ENCODE data around the gene HTATIP2.

Gene HTATIP2

GRCh38 chr11:20351751-20352262 is 11.7 kb upstream of the HTATIP2 start:
- no peak overlapping the region for H3K27ac ChIP-seq (ENCODE audit: low read length, poor library complexity, severe bottlenecking)
- no peak overlapping the region for H3K4ac ChIP-seq (ENCODE audit: low read depth in 1 of 2, low read length in 2 of 2)
- no peak overlapping the region for H4K91ac ChIP-seq (ENCODE audit: low read length)
- no peak overlapping the region for H3K14ac ChIP-seq (ENCODE audit: low read length in 2 of 2)
- H3K4me1 ChIP-seq (ENCODE audit: control insufficient read depth, insufficient read depth, low read depth, low read length) = no peaks in the 10 kb centered on the region
- H3K79me1 ChIP-seq (replicated peaks; ENCODE audit: low read length, poor library complexity, severe bottlenecking) = no peaks in the 10 kb centered on the region
- peaks cover 8 to 30% of the 10 kb centered on the region in 2 experiments for H3K27me3 ChIP-seq (ENCODE audit: control insufficient read depth in 1 of 2, insufficient read depth in 1 of 2, low read length in 2 of 2)
- WGBS = 73% methylated on average over 2 of the region's 2 CpGs
- no peak overlapping the region for H3K4me2 ChIP-seq (ENCODE audit: low read length, poor library complexity, severe bottlenecking)
- H2AK5ac ChIP-seq (ENCODE audit: low read length, severe bottlenecking) = no peak overlapping the region
- DNase-seq = no peak
- H3K9ac ChIP-seq (ENCODE audit: low read length) = no peak overlapping the region
- no peak overlapping the region for H2BK12ac ChIP-seq (ENCODE audit: low read length in 2 of 2)
- no peaks in the 10 kb centered on the region for H3K9me3 ChIP-seq (ENCODE audit: control insufficient read depth, low read length)
- no peak overlapping the region for H3K23ac ChIP-seq (ENCODE audit: low read length in 2 of 2)
- H2AFZ ChIP-seq (ENCODE audit: low read depth, low read length) = no peak overlapping the region
- H3K4me3 ChIP-seq (ENCODE audit: insufficient read depth in 1 of 2, low read depth in 1 of 2, low read length in 2 of 2) = no peak overlapping the region
- no peak overlapping the region for H4K8ac ChIP-seq (ENCODE audit: low read length)
- no peak overlapping the region for H3K18ac ChIP-seq (ENCODE audit: low read depth in 1 of 2, low read length in 2 of 2)
- H2BK15ac ChIP-seq (ENCODE audit: low read depth, poor library complexity, severe bottlenecking) = no peak overlapping the region
- H2BK5ac ChIP-seq (ENCODE audit: low read depth, low read length, poor library complexity, severe bottlenecking) = no peak overlapping the region
- H2BK120ac ChIP-seq (ENCODE audit: low read depth, low read length) = no peak overlapping the region
- H3K36me3 ChIP-seq (ENCODE audit: control insufficient read depth in 1 of 2, insufficient read depth in 2 of 2, low read depth in 1 of 2, low read length in 2 of 2) = no peaks in the 10 kb centered on the region

DNA sequence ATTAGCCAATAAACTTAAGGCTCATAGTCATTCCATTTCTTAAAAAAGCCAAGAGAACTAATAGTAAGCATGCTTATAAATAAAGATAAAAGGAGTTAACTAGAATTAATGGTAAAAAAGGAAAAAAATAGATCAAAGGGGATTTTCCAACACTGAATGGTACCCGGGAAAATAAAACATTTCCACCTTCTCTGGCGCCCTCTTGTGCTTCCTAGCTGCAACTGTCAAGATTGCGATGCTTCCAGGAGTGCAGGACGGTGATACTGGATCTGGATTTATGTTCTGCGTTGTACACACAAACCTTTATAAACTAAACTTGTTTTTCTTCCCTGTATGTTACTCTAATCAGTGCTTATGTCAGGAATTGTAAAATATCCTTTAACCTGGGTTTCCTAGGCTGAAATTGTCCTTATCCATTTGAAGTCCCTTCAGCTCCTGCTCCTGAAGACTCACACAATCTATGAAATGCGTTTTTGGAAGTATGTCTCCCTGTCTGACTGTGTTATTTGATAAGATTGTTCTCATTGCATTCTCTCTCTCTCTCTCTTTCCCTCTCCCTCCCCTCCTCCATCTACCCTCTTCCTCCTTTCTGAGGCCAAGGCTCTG is 9.6 kb upstream of the HTATIP2 start:
- WGBS = 0% methylated on average over 4 of the region's 6 CpGs
- Histone ChIP-seq H3K36me3 (ENCODE audit: control insufficient read depth in 1 of 2, insufficient read depth in 2 of 2, low read depth in 1 of 2, low read length in 2 of 2) (no peaks in the 10 kb centered on the region), H3K4ac (ENCODE audit: low read depth in 1 of 2, low read length in 2 of 2) (no peak overlapping the region), H3K4me2 (ENCODE audit: low read length, poor library complexity, severe bottlenecking) (no peak overlapping the region), H4K91ac (ENCODE audit: low read length) (no peak overlapping the region), H2AFZ (ENCODE audit: low read depth, low read length) (no peak overlapping the region), H2BK15ac (ENCODE audit: low read depth, poor library complexity, severe bottlenecking) (no peak overlapping the region), H3K79me1 (replicated peaks; ENCODE audit: low read length, poor library complexity, severe bottlenecking) (no peaks in the 10 kb centered on the region), H3K14ac (ENCODE audit: low read length in 2 of 2) (no peak overlapping the region), H3K9me3 (ENCODE audit: control insufficient read depth, low read length) (no peaks in the 10 kb centered on the region), H3K18ac (ENCODE audit: low read depth in 1 of 2, low read length in 2 of 2) (no peak overlapping the region), H3K27me3 (ENCODE audit: control insufficient read depth in 1 of 2, insufficient read depth in 1 of 2, low read length in 2 of 2) (peaks cover 8 to 18% of the 10 kb centered on the region in 2 experiments), H2BK120ac (ENCODE audit: low read depth, low read length) (no peak overlapping the region), H3K9ac (ENCODE audit: low read length) (no peak overlapping the region), H2AK5ac (ENCODE audit: low read length, severe bottlenecking) (no peak overlapping the region), H3K4me1 (ENCODE audit: control insufficient read depth, insufficient read depth, low read depth, low read length) (no peaks in the 10 kb centered on the region), H3K27ac (ENCODE audit: low read length, poor library complexity, severe bottlenecking) (no peak overlapping the region), H2BK12ac (ENCODE audit: low read length in 2 of 2) (no peak overlapping the region), H4K8ac (ENCODE audit: low read length) (no peak overlapping the region), H2BK5ac (ENCODE audit: low read depth, low read length, poor library complexity, severe bottlenecking) (no peak overlapping the region), H3K23ac (ENCODE audit: low read length in 2 of 2) (no peak overlapping the region), H3K4me3 (ENCODE audit: insufficient read depth in 1 of 2, low read depth in 1 of 2, low read length in 2 of 2) (no peak overlapping the region)
- DNase-seq = peak; percentile 59

DNA sequence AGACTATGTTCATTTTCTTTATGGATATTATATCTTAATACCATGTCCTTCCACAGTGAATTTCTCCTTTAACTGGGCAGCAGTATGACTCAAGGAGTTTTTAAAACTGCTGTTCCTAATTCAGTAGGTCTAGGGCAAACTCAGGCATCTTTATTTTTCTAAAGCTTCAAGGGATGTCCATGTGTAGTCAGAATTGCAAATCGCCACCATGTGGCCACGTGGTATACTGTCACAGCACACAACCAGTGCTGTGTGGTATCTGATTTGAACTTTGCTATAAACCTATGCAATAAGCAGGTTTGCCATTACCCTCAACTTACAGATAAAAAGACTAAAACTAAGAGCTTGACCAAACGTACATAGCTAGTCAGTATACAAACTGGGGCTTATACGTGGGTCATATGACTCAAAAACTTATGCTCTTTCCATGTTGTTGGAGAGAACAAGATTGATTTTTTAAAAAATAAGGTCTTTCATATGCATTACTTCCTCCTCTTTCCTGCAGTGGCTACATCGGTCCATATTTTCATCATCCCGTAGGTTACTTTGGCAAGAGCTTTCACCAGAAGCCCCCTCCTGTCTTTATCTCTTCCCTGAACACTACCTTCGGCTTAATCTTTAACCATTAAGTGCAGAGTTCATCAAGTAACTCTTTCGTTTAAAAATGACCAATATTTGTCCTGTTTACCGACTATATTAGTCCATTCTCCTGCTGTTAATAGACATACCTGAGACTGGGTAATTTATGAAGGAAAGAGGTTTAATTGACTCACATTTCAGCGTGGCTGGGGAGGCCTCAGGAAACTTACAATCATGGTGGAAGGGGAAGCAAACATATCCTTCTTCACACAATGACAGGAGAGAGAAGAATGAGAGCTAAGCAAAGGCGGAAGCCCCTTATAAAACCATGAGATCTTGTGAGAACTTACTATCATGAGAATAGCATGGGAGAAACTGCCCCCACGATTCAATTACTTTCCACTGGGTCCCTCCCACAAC is 8.0 kb upstream of the HTATIP2 start:
- Histone ChIP-seq H2BK15ac (ENCODE audit: low read depth, poor library complexity, severe bottlenecking) (no peak overlapping the region), H2BK120ac (ENCODE audit: low read depth, low read length) (no peak overlapping the region), H2BK5ac (ENCODE audit: low read depth, low read length, poor library complexity, severe bottlenecking) (no peak overlapping the region), H2AFZ (ENCODE audit: low read depth, low read length) (no peak overlapping the region), H3K4me2 (ENCODE audit: low read length, poor library complexity, severe bottlenecking) (no peak overlapping the region), H3K27me3 (ENCODE audit: control insufficient read depth in 1 of 2, insufficient read depth in 1 of 2, low read length in 2 of 2) (peaks cover 8 to 12% of the 10 kb centered on the region in 2 experiments), H3K79me1 (replicated peaks; ENCODE audit: low read length, poor library complexity, severe bottlenecking) (no peaks in the 10 kb centered on the region), H4K91ac (ENCODE audit: low read length) (no peak overlapping the region), H3K14ac (ENCODE audit: low read length in 2 of 2) (no peak overlapping the region), H3K4ac (ENCODE audit: low read depth in 1 of 2, low read length in 2 of 2) (no peak overlapping the region), H2BK12ac (ENCODE audit: low read length in 2 of 2) (no peak overlapping the region), H2AK5ac (ENCODE audit: low read length, severe bottlenecking) (no peak overlapping the region), H3K9me3 (ENCODE audit: control insufficient read depth, low read length) (no peaks in the 10 kb centered on the region), H3K36me3 (ENCODE audit: control insufficient read depth in 1 of 2, insufficient read depth in 2 of 2, low read depth in 1 of 2, low read length in 2 of 2) (no peaks in the 10 kb centered on the region), H3K18ac (ENCODE audit: low read depth in 1 of 2, low read length in 2 of 2) (no peak overlapping the region), H3K23ac (ENCODE audit: low read length in 2 of 2) (no peak overlapping the region), H3K4me3 (ENCODE audit: insufficient read depth in 1 of 2, low read depth in 1 of 2, low read length in 2 of 2) (no peak overlapping the region), H3K9ac (ENCODE audit: low read length) (no peak overlapping the region), H3K27ac (ENCODE audit: low read length, poor library complexity, severe bottlenecking) (no peak overlapping the region), H4K8ac (ENCODE audit: low read length) (no peak overlapping the region), H3K4me1 (ENCODE audit: control insufficient read depth, insufficient read depth, low read depth, low read length) (no peaks in the 10 kb centered on the region)
- 63% methylated on average over 5 of the region's 12 CpGs for WGBS
- peak; percentile 56 for DNase-seq

DNA sequence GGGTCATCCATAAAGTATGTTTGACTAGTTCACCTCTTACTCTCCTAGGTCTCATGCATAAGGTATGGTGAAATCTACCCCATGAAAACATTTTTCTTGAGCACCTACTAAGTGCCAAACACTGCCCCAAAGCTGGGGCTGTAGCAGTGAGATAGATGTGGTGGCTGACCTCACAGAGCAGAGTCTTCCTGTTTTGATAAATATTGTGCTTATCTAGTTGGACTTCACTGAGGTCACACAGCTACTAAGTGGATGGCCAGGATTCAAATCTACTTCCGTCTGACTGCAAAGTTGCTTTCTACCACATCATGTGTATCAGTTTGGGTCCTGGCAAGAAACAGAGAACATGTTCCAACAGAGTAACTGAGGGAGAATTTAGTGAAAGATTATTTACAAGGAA is 6.4 kb upstream of the HTATIP2 start:
- H3K27ac ChIP-seq (ENCODE audit: low read length, poor library complexity, severe bottlenecking) = no peak overlapping the region
- no peak overlapping the region for H3K23ac ChIP-seq (ENCODE audit: low read length in 2 of 2)
- no peak overlapping the region for H3K14ac ChIP-seq (ENCODE audit: low read length in 2 of 2)
- no peak overlapping the region for H2AK5ac ChIP-seq (ENCODE audit: low read length, severe bottlenecking)
- H3K4me1 ChIP-seq (ENCODE audit: control insufficient read depth, insufficient read depth, low read depth, low read length) = no peaks in the 10 kb centered on the region
- H3K9me3 ChIP-seq (ENCODE audit: control insufficient read depth, low read length) = no peaks in the 10 kb centered on the region
- no peaks in the 10 kb centered on the region for H3K79me1 ChIP-seq (replicated peaks; ENCODE audit: low read length, poor library complexity, severe bottlenecking)
- no peak overlapping the region for H2BK120ac ChIP-seq (ENCODE audit: low read depth, low read length)
- no peak overlapping the region for H2BK12ac ChIP-seq (ENCODE audit: low read length in 2 of 2)
- H2BK15ac ChIP-seq (ENCODE audit: low read depth, poor library complexity, severe bottlenecking) = no peak overlapping the region
- peaks cover 3 to 5% of the 10 kb centered on the region in 2 experiments for H3K27me3 ChIP-seq (ENCODE audit: control insufficient read depth in 1 of 2, insufficient read depth in 1 of 2, low read length in 2 of 2)
- no peak overlapping the region for H3K4ac ChIP-seq (ENCODE audit: low read depth in 1 of 2, low read length in 2 of 2)
- H3K9ac ChIP-seq (ENCODE audit: low read length) = no peak overlapping the region
- H4K91ac ChIP-seq (ENCODE audit: low read length) = no peak overlapping the region
- no peak overlapping the region for H4K8ac ChIP-seq (ENCODE audit: low read length)
- no peak overlapping the region for H3K4me2 ChIP-seq (ENCODE audit: low read length, poor library complexity, severe bottlenecking)
- no peak for DNase-seq
- H2BK5ac ChIP-seq (ENCODE audit: low read depth, low read length, poor library complexity, severe bottlenecking) = no peak overlapping the region
- WGBS = 94% methylated on average over 1 of the region's 1 CpG
- no peak overlapping the region for H2AFZ ChIP-seq (ENCODE audit: low read depth, low read length)
- H3K36me3 ChIP-seq (ENCODE audit: control insufficient read depth in 1 of 2, insufficient read depth in 2 of 2, low read depth in 1 of 2, low read length in 2 of 2) = no peaks in the 10 kb centered on the region
- no peak overlapping the region for H3K18ac ChIP-seq (ENCODE audit: low read depth in 1 of 2, low read length in 2 of 2)
- no peak overlapping the region for H3K4me3 ChIP-seq (ENCODE audit: insufficient read depth in 1 of 2, low read depth in 1 of 2, low read length in 2 of 2)

Measured in mesenchymal stem cell (in vitro differentiated cells and primary cell).